HG03108 (cell line): Measurements from ENCODE around the gene ALPP.
"Not testable (repeated sequence)": the region's sequence is repeated elsewhere in the genome, so short reads cannot be mapped to it uniquely, and the experiment has no call there.

Experiments
- ATAC-seq: cut with Tn5 transposase; IDR thresholded peaks from one replicate; pipeline ENCODE4 v1.9.1; 2021; ENCODE audit warnings: moderate library complexity; ENCODE audit not compliant: unreplicated experiment

Gene ALPP

DNA sequence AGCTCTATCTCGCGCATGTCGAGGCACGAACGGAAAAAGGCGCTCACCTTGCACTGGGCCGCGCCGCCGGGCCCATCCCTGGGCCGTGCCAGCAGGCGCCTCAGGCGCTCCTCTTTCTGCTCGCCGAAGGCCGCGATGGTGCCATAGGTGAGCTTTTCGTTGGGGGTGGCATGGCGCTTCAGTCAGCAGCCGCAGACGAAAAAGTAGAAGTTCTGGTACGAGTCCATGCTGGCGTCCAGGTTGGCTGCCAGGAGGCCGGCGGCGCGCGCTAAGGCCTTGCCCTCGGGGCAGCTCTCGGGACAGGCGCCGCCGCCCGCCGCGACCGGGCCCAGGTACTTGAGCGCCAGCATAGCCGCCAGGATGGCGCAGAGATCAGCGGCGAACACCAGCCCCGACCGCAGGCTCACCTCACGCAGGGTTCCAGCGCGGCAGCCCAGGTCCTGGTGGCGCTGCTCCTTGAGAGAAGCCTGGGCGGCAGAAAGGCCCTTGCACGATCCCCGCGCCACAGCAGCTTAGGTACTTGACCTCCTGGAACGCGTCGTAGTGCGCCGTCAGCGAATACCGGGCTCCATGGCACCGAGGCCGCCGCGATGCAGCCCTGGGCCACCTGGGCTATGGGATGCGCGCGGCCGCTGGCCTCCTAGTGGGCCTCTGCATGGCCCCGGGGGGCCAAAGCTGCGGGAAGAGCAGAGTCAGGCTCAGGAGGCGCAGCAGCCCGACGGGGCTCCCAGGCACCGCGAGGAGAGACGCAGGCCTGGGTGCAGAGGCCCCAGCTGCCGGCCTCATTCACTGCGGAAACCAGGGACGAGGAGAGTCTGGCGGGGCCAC is 40.9 kb downstream of the ALPP start:
- no peak for ATAC-seq

DNA sequence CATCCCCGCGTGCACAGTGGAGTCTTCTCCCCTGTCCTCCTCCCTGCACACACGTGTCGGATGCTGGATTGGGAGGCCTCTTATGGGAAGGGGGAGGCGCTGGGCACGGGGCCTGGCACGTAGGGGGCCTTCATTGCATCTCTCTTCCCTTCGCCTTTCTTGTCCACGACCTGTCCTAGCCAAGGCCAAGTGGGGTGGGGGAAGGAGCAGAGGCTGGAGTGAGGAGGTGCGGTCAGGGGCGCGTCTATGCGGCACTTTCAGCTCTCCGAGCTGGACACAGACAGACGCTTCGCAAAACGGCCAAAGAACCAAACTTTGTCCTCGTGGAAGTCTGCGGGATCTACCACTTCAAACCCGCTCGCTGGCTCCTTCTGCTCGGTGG is 41.5 kb downstream of the ALPP start:
- ATAC-seq: no peak

DNA sequence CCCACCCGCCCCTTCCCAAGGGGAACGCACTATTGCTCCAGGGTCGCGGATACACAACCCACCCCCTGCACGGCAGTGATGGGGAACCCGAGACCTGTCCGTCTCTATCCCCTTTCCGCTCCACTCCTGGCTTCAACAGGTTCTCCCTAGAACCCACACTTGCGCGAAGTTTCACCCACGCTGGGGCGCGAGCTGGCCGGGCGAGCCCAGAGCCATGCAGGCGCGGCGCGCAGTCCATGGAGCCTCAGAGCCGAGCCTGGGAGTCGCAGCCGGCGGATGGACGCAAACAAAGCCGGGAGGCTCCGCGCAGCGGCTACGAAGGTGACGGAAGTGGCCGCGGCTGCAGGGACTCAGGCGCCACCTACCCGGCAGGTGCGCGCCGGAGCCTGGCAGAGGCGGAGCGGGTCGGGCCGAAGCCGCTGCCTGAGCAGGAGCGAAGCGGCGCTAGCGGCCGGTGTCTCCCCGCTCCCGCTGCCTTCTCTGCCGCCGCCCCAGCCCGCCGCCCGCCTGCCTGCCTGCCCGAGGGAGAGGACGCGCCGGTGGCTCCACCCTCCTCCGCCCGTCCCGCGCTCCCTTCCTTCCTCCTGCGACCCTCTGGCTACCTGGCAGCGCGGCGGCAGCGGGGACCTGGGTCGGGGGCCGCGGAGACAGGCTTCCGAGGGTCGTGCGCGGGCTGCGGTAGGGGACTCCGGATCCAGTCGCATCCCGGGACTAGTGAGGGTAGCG is 42.1 kb downstream of the ALPP start:
- no peak for ATAC-seq

DNA sequence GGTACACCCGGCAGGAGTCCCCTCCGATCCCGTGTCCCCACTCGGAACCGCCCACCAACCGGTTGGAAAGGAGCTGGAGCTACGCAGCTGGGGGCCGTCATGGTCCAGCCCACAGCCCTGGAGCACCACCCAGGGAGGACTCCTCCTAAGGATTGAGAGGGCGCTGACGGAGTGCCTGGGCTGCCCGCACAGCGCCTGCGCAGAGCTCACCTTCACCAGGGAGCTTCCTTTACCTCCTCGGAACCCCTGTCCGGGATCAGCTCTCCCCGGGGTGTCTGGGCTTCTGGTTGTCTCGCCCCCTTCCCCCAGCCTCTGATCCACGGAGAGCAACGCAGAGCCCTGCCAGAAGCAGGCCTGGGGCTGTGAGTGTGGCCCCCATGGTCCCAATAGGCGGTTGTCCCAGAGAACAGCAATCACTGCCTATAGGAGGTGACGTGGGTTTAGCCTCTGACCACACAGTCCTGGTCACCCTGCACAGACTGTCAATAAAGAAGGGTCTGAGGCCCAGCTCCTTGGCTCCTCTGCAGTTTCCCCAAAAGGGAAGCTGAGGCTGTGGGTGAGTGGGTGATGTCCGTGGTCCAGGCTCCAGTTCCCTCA is 42.7 kb downstream of the ALPP start:
- no peak for ATAC-seq

GRCh38 chr2:232422051-232422450 is 43.5 kb downstream of the ALPP start:
- no peak for ATAC-seq

DNA sequence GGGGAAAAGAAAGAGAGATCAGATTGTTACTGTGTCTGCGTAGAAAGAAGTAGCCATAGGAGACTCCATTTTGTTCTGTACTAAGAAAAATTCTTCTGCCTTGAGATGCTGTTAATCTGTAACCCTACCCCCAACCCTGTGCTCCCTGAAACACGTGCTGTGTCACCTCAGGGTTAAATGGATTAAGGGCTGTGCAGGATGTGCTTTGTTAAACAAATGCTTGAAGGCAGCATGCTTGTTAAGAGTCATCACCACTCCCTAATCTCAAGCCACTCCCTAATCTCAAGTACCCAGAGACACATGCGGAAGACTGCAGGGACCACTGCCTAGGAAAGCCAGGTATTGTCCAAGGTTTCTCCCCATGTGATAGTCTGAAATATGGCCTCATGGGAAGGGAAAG is 44.4 kb downstream of the ALPP start:
- ATAC-seq: not testable (repeated sequence)

- ATAC-seq: not testable (repeated sequence)
Observed at GRCh38 chr2:232423407-232423806, 44.9 kb downstream of the ALPP start.

- no peak for ATAC-seq
Observed at GRCh38 chr2:232431705-232432590, 53.4 kb downstream of the ALPP start.
